NCI-H2171 treated with DMSO at 0.1 percent for 48 hours (cell line): ENCODE measurements around the gene USP47.
A peak's percentile ranks its signal among the peaks of the same experiment; 100 is the strongest.

Experiments used
- DNase-seq: peaks from one replicate; lab custom pipeline; 2025; lab: John Stamatoyannopoulos, UW

The USP47 gene, protein sequence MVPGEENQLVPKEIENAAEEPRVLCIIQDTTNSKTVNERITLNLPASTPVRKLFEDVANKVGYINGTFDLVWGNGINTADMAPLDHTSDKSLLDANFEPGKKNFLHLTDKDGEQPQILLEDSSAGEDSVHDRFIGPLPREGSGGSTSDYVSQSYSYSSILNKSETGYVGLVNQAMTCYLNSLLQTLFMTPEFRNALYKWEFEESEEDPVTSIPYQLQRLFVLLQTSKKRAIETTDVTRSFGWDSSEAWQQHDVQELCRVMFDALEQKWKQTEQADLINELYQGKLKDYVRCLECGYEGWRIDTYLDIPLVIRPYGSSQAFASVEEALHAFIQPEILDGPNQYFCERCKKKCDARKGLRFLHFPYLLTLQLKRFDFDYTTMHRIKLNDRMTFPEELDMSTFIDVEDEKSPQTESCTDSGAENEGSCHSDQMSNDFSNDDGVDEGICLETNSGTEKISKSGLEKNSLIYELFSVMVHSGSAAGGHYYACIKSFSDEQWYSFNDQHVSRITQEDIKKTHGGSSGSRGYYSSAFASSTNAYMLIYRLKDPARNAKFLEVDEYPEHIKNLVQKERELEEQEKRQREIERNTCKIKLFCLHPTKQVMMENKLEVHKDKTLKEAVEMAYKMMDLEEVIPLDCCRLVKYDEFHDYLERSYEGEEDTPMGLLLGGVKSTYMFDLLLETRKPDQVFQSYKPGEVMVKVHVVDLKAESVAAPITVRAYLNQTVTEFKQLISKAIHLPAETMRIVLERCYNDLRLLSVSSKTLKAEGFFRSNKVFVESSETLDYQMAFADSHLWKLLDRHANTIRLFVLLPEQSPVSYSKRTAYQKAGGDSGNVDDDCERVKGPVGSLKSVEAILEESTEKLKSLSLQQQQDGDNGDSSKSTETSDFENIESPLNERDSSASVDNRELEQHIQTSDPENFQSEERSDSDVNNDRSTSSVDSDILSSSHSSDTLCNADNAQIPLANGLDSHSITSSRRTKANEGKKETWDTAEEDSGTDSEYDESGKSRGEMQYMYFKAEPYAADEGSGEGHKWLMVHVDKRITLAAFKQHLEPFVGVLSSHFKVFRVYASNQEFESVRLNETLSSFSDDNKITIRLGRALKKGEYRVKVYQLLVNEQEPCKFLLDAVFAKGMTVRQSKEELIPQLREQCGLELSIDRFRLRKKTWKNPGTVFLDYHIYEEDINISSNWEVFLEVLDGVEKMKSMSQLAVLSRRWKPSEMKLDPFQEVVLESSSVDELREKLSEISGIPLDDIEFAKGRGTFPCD (N-terminal part only)

GRCh38 chr11:11841723-11842420 lies at the start of gene USP47:
Gene USP47 (plus strand): TSS chr11:11841972. CDS start chr11:11842186, 214 bp downstream.
- DNase-seq: peak; percentile 69

- DNase-seq: no peak
Measured at GRCh38 chr11:11793073-11793472, 48.7 kb upstream of the USP47 start.

DNA sequence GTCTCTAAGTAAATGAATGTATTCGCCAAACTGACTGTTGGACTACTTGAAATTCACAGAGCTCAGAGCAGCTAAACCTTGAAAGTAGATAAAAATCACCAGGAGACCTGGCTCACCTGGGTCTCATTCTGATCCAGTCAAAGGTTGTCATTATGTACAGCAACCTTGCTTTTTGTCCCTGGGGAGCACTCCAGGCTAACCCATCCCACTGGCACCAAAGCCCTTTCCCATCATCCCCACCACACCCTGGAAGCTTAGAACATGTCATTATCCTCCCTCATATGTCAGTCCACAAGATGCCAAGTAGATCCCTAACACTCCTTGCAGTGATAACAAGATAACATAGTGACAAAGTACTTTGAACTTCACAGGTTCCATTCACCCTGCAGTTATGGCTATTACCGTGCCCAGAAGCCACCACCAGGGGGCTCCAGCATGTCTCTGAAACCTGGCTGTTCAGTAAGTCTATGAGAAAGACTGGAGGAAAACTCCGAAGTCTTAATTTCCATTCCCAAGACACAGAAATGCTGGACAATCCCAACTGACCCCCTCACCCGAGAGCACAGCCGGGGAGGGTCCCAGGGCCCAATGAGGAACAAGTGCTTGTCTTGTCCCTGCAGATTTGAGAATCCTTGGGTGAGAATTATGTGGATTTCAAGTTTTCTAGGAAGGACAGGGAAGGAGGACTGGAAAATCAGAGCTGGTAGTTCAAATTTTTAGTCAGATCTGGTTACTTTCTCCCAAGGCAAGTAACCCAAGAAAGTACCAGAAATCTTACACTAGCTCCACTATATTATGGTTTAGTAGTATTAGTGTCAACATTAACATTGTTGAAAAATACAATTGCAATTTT lies 43.0 kb upstream of the USP47 start:
- DNase-seq: peak; percentile 27

- DNase-seq: no peak
Measured at GRCh38 chr11:11805228-11805627, 36.5 kb upstream of the USP47 start.

- DNase-seq: peak; percentile 40
Measured at GRCh38 chr11:11806074-11806473, 35.7 kb upstream of the USP47 start.

DNA sequence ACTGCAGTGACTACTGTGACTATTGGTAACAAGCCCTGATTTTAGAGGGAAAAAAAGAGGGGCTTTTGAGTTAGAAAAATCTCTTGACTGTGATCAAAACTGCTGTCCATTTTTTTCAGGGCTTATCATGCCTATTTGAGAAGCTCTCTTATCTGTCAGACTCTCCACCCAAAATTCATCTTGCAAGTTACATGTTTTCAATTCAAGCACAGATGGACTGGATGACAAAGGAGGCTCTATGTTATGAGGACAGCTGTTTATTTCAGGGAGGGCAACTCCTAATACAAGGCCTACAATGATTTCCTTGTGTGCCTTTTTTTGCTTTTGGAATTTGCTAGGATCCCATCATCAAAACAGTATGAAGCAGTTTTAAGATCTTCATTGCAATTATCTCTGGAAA lies 35.2 kb upstream of the USP47 start:
- peak; percentile 46 for DNase-seq

- DNase-seq: no peak
Measured at GRCh38 chr11:11807811-11808782, 33.7 kb upstream of the USP47 start.

GRCh38 chr11:11808992-11809615 lies 32.7 kb upstream of the USP47 start:
- DNase-seq: no peak

- DNase-seq: no peak
Measured at GRCh38 chr11:11810764-11811726, 30.7 kb upstream of the USP47 start.

- no peak for DNase-seq
Measured at GRCh38 chr11:11813288-11813962, 28.3 kb upstream of the USP47 start.

DNA sequence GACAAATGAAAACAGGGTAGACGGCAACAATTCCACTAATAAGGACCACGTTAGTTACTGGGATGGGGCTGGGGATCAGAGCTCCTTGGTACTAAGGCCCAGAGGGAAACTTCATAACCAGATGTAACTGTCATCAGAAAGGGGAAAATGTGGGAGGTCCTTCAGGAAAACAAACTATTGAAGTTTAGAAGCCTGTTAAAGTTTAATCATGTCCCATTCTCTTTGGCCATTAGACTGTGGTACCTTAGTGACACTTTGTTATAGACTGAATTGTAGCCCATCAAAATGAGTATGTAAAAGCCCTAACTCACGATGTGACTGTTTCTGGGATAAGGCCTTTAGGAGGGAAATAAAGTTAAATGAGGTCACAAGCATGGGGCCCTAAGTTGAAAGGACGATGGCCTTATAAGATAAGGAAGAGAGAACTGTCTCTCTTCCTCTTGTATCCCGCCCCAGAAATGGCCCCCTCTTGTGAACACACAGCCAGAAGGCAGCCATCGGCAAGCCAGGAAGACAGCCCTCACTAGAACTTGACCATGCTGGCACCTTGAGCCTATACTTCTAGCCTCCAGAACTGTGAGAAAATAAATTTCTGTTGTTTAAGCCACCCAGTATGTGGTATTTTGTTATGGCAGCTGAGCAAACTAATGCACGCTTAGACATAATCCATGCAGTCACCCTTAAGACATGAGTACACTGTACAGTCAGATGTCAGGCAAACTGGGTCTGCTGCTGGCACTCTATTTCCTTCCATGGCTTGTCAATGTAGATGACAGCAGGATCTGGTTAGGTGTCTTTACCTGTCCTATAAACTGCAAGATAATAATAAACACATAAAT lies 26.9 kb upstream of the USP47 start:
- DNase-seq: no peak

DNA sequence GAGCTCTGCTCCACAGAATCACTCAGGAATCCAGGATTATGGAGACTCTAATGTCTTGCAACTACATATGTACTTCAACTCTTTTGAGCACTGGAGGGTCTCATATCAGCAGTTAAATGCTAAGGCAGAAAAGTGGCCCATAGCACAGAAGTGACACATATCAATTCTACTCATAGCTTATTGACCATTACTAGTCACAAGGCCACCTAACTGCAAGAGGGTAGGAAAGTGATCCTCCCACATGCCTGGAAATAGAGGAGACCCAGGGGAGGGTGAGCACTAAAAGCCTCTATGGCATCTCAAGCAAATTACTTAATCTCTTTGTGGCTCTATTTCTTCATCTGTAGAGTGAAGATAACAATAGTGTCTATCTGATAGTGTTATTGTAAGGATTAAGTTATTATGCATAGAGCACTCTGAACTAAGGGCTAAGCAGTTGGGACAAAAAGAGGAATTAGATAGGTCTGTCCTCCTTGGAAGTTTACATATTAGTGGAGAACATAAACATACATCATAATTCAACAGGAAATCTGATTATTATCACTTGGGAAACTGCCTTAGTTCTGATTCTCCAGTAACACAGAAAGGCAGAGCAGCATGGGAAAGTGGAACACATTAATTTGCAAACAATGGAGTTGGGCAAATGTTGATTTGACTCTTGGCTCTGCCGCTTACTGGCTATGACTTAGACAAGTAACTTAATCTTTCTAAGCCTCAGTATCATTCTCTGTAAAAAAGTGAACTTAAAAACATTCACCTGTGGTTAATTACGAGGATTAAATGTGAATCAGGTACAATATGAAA lies 25.1 kb upstream of the USP47 start:
- DNase-seq: no peak

- no peak for DNase-seq
Measured at GRCh38 chr11:11817957-11818356, 23.8 kb upstream of the USP47 start.

GRCh38 chr11:11818529-11819121 lies 23.1 kb upstream of the USP47 start:
- no peak for DNase-seq

DNA sequence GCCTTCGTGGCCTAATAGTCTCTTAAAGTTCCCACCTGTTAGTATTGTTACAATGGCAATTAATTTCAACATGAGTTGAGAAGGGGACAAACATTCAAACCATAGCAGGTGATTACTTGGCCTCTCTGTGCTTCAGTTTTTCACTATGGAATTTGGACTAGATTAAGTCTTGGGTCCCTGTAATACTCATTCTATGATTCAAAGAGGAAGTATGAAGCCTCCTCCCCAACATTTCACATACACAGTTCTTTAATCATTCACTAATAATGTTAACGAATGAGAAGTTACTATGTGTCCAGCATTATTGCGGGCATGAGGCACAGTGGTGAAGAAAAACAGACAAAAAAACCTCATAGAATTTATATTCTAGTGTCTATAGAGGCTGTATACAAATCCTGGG lies 19.9 kb upstream of the USP47 start:
- no peak for DNase-seq
